GM18499 (cell line): ENCODE measurements around the gene KPNA1.

Source experiments
- ATAC-seq: cut with Tn5 transposase; IDR thresholded peaks from one replicate; pipeline ENCODE4 v1.9.1; 2021; ENCODE audit warnings: moderate number of reproducible peaks; ENCODE audit not compliant: insufficient read depth, unreplicated experiment

KPNA1 gene

DNA sequence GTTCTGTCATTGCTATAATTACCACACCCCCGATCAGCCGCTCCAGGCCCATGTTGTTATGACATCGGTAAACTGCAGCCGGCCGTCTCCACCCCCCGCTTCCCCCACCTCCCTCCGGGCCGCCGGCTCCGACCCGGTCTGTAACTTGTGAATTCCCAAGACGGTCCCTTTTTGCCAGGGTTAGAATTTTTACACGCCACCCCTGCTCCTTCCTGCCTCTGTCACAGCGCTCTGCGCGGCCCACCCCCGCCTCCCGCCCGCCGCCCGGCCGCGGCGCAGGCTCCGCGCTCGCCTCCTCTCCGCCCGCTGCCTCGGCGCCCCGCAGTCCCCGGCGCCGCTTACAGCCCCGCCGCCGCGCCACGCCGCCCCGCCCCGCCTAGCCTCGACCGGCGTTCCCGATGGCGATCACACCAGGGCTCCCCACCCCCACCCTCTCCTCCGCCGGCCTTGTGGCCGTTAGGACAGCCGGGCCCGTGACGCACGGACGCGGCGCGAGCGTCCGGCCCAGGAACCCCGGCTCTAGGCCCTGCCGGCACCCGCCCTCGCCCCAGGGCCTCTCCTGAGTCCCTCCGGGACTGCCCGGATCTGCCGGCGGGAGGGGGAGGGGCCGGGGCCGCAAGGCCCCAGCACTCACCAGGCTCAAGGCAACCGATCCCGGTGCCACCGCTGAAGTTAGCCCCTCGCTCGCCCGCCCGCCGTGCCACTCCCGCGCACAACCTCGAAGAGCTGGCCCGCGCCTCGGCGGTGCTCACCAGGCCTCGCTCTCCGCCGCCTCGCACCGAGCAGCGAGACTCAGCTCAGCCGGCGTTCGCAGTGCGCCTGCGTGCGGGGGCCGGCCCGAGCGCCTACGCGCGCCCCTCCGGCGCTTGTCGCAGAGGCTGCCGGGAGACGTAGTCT is at the start of gene KPNA1:
KPNA1 (minus strand) TSS at position 817 of the 897 bp plus-strand sequence. CDS start 18,374 bp downstream, outside the sequence.
- ATAC-seq: peak; percentile 45

DNA sequence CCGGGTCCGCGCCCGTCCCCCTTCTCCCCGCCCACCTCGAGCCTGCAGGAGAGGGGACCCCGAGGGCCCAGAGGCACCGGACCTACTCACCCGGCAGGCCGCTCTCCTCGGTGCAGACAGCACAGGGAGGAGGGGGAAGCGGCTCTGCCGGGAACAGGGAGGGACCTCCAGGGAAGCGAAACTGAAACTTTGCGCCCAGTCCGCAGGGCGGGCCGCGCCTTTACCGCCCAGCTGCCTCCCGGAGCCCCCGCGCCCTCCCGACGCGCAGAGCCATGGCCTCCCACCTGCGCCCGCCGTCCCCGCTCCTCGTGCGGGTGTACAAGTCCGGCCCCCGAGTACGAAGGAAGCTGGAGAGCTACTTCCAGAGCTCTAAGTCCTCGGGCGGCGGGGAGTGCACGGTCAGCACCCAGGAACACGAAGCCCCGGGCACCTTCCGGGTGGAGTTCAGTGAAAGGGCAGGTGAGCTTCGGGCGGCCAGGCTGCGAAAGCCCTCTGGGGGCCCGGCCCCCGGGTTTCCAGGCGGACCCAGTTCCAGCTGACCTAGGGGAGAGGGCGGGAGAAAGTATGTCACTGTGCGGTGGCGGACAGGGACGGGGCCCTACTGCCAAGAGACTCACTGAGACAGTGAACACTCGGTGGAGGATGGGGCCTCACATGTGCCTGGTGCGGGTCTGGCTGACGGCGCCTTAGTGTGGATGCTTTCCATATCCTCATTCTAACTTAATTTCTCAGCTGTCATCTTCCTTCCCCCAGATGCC is 49.6 kb upstream of the KPNA1 start, which contains the start of the genes DTX3L and PARP9:
DTX3L (plus strand) TSS at position 184 of the 758 bp plus-strand sequence; CDS start at position 273, 89 bp downstream.
PARP9 (minus strand) TSS at position 146 of the 758 bp plus-strand sequence. CDS start 4,680 bp downstream, outside the sequence.
- ATAC-seq: no peak

DNA sequence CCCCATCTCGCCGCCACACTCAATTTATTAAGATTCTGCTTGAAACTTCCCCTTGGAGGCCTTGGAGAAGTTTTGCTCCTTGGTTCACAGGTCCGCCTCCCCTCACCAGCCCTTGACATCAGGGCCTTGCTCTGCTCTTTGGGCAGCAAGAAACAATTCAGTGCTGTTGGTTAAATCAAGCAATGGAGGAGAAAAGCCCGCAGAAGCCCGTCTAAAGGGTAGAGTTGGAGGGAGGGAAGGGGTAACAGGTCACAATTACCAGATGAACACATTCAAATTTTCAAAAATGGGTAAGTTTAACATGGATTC is 48.9 kb upstream of the KPNA1 start:
- no peak for ATAC-seq

DNA sequence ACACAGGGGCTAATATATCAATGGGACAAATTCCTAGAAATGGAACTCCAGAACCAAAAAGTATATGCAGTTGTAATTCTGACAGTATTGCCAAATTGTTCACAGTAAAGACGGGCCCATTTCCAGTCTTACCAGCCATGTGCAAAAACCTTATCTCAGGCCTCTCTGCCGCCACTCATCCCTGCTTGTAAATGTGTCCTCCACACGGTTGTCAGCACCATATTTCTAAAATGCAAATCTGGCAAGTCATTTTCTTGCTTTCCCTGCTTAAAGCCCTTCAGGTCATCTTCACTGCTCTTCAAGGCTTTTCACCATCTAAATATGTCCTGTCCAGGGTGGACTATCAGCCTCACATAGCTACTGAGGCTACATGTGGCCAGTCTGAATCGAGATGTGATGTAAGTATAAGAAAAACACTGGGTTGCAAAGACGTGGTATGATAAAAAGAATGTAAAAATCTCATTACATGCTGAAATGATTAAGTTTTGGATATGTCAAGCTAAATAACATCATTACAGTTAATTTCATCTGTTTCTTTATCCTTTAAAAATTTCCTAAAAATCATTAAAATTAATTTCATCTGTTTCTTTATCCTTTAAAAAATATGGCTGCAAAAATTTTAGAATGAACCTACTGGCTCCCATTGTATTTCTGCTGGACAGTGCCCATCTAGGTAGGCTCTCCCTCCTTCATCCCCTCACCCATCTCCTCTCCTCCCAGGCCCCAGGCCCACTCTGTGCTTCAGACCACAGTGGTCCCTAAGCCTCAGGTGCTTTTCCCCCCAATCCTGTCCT is 48.4 kb upstream of the KPNA1 start:
- no peak for ATAC-seq

DNA sequence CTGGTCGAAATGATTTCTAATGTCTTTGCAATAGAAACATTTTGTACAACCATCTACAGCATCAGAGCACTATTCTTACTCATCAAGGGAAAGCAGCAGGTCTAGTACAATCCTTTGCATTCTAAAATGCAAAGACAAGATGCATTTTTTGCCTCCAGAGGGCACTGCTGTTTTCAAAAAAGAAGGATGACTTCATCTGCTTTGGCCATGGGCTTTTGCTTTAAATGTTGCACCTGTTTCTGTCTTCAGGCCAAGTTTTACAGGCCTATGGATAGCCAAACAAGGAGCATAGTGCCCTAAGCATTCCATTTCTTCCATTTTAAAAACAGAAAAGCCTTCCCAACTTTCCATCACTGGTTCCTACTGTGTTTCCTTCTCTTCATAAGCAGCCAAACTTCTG is 45.9 kb upstream of the KPNA1 start:
- no peak for ATAC-seq

DNA sequence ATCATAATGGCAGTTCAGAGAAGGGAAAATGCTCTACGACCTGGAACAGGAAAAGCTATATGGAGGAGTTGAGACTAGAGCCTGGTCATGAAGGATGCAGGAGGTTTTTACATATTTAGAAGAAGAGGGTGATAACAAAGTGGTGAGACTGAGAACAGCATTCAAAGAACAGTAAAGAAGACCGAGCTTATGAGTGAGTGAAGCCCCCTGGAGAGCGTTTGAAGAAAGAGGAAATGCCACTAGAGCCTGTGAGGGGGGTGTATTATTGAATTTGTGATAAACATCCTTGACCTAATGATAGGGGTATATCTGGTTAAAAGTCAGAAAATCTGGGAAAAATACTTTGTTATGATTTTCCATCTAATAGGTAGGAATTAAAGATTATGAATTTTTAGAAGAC is 45.2 kb upstream of the KPNA1 start:
- ATAC-seq: no peak

DNA sequence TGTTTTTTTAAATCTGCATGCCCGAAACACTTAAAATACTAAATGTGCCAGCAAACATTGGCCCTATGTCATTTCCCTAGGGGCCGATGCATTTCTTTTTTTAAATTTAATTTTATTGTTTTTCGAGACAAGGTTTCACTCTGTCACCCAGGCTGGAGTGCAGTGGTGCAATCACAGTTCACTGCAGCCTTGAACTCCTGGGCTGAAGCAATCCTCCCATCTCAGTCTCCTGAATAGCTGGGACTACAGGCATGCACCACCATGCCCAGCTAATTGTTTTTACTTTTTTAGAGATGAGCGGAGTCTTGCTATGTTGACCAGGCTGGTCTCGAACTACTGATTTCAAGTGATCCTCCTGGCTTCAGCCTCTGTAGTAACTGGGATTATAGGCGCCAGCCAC is 43.9 kb upstream of the KPNA1 start:
- no peak for ATAC-seq

DNA sequence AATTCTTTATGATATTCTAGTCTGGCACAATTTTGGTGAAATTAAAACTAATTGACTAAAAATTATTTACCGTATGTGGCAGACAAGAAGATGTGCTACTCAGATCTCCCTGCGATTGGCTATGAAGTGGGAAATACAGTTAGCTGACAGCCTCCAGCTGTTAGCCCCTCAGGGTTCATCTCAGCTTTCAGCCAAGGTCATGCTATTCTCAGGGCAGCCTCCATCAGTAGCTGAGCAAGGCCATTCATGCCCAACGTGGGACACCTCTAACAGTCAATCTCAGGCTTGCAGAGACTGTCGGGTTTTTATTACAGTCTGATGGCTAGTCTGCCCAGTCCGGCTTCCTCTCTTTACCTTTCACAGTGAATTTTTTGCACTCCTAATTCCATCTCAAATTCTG is 42.6 kb upstream of the KPNA1 start:
- ATAC-seq: no peak

DNA sequence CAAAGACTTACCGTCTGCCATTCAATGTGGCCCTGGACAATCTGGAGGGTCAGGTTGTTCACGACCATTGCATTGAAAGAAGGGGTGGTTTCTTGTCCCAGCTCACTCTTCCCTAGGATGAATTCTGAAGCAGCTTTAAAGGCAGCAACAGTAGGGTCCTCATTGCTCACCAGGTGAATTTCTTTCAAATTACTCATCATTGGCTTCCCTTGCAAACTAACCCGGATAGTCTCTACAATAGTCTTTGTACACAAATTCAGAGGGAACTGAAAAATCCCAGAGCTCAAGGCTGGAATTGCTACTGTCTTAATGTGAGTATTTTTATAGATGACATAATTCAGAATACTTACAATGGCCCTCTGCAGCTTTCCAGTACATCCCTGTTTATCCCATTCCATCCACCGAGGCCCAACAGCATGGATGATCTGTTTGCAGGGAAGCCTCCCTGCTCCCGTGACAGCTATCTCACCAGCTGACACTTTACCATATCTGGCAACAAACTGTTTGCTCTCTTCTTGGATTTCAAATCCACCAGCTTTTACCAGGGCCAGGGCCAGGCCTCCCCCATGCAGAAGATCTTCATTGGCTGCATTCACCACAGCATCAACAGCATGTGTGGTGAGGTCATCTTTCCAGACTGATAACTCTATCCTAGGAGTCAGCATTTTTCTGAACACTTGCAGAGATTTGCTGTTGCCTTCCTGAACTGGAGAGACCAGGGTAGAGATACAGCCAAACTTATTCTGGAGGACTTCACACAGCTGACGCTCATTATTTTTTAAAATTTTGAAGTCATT is 40.7 kb upstream of the KPNA1 start:
- ATAC-seq: no peak

DNA sequence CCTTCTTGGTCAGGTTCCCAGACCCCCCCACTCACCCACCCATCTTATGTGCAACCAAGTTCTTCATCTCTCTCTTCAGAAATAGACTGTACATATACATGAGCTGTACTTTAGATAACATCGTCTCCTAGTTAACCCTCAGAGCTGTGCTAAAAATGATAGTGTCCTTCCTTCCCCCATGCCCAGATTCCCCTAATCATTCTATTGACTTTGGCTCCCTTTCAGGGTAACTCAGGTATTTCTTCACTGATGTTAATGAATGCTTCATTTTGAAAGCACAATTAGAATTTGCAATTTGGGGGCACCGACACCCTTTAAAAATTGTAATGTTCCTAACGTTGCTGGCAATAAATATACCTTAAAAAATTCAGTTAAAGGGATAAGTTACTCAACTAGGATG is 38.4 kb upstream of the KPNA1 start:
- no peak for ATAC-seq

DNA sequence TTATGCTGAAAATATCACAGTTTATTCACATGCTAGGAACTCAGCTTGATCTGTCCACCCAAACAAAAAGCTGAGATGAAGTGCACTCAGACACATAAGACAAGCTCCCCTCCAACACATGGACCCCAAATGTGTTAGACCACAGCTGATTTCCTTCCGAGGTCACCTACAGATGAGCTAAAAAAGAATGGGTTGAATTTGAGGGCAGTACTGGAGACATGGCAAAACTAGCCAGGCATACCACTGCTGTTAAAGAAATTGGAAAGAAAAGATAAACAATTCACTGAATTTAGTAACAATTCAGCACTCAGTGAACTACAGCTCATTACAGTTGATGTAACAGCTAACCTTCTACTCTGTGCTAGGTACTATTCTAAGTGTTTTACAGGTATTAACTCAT is 33.9 kb upstream of the KPNA1 start:
- ATAC-seq: no peak

DNA sequence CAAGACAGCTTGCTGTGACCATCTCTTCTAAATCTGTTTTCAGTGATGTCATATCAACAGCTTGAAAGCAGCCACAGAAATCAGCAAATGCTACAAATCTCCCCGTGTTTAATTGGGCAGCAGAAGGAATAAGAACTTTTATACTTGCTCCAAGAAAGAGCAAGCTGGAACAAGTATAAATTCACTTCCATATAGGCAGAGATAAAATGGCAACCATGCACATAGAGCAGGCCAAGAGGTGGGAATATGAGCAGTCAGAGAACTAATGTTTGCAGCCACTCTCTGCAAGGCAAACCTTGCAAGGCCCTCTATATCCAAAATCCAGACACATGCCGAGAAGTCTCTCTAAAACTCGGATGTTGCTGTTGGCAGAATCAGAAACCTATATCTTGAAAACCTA is 33.3 kb upstream of the KPNA1 start:
- ATAC-seq: no peak

DNA sequence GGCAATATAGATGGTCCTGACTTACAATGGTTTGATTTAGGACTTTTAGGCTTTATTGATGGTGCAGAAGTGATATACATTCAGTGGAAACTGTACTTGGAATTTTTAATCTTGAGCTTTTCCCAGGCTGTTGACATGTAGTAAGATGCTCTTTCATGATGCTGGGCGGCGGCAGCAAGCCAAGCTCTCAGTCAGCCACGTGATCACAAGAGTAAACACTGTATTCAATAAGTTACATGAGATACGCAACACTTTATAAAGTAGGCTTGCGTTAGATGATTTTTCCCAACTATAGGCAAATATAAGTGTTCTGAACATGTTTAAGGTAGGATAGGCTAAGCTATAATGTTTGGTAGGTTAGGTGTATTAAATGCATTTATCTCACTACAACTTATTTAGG is 31.4 kb upstream of the KPNA1 start:
- ATAC-seq: no peak

DNA sequence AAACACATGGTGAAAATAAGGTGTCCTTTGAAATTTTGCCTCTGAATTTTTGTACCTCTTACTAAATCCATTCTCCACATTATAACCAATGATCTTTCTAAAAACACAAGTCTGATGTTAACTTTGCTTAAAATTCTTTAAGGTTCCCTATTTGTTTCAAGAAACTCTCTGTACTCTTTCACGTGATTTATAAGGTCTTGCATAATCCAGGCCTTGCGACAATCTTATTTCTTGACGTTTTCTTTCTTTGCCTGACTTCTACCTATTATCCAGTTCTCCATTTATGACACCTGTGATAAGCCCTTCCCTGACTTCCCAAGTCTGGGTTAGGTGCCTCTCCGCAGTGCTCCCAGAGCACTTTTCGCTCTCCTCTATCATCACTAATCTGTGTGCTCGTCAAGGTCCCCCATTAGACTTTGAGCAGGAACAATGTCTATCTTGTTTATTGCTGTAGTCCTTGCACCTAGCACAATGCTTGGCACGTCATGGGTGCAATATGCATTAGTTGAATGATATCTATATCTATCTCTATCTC is 24.3 kb upstream of the KPNA1 start:
- ATAC-seq: no peak

DNA sequence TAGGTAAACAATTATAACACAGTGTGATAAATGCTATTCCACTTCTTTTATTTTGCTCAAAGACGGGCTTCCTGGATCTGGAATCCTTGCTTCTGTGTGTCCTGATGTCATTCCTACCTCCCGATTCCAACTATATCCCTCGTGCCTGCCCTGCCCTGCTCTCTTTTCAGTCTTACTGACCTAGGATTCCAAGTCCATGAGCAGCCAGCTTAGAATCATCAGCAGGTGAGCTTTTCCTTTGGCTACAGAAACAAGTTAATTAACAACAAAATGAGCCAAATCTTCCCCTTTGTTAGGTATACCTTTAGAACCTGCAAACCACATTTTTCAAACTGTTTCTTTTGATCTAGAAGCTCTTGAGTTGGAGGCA is 21.9 kb upstream of the KPNA1 start:
- ATAC-seq: no peak

DNA sequence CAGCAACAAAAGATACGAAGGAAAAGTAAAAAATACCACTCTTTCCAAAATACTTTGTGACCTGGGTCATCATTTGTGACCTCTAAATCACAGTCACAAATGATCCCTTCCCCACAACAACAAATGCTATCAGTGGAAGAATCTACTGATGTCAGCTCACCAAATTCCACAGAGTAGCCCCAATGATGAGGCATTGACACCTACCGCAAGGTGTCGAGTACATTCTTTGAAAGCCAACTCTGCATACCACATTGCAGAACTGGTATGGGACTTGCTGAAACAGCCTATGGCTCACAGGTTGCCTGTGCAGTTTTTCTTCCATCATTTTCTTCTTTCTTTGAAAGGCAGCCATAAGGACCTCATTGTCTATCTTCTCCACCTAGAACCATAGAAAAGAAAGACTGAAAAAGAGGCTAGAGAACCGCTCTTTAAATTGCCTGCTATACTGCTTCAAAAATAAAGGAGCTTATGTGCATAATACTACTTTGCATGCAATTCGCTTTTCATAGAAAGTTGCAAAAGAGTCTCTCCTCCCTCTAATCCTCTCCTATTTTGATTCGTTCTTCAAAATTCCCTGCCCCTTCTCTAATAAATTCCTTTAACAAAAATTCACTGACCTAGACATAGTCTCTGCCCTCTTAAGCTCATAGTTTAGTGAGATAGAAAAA is 21.4 kb upstream of the KPNA1 start:
- ATAC-seq: no peak

DNA sequence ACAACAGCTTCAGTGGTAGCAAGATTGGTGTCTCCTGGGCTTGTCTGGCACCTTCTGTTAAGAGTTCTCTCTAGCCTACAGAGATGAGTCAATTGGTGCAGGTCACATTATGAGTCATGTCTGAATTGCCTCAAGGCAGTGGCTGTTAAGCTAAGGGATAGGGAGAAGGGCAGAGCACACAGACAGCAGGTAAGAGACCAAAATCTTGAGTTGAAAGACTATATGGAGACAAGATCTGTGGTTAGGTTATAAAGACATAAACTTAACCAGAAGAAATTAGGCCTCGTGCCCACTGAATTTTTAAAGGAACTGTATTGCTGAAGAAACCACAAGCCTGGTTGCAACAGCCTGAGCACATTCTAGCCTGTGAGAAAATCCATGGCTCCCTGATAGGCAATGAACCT is 19.2 kb upstream of the KPNA1 start:
- peak; percentile 99 for ATAC-seq

DNA sequence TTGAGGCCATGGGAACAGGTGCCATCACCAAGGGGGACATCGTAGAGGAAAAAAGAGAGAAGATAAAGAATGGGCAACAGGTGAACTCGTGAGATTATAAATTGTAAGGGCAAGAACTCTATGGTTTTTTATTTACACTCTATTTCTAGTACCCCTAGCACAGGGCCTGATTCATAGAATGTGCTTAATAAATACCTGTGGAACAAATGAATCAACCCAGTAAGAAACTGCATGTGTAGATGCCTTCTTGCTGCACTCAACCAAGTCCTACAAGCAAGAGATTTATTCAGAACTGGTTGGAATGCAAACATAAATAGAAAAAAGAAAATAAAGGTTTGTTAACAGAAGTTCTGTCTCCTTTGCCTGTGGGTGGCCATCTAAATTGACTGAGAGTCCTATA is 18.7 kb upstream of the KPNA1 start:
- no peak for ATAC-seq

DNA sequence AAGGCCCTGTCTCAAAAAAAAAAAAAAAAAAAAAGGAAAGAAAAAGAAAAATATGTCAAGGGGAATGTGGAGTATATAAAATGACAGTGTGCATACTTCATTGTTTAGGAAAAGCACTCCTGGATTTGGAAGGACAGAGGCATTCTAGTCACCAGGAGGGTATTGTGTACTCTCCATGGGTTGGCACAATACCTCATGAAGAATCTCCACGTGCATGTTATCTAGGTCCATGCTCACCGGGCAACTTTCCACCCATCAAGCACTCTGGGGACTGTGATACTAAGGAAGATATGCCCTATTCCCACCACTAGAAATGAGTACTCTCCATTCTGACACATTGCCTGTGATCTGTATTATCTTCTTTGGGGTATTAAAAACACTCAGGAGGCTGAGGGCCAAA is 15.4 kb upstream of the KPNA1 start:
- ATAC-seq: no peak
